Tibial nerve (tissue), 4 donors: Measurements from ENCODE around the gene ELF2. TPM values are rescaled to one million over a fixed set of nuclear protein-coding genes. Genes with fewer than 3 reads are reported as not detected.

Experiments
- DNase-seq, 2 donors: peaks; one replicate each; pipeline ENCODE4 v3.0.0-alpha.2; 2019; ENCODE audit warnings: low spot score in 2 of 2
- H3K27ac ChIP-seq, 4 donors: fragments of 200-600 bp; sonication (generic) in 3 of 4; one replicate each; pipeline ENCODE4 v1.5.1; 2017 to 2019; ENCODE audit warnings: mild to moderate bottlenecking in 1 of 4
- H3K27me3 ChIP-seq, 2 donors: fragments of 200-600 bp; sonication (generic) in 1 of 2; one replicate each; pipeline versions ENCODE4 v1.5.1 to v1.6.0; 2017 to 2019
- H3K36me3 ChIP-seq, 3 donors: fragments of 200-600 bp; sonication (generic); one replicate each; pipeline ENCODE4 v1.5.1; 2018 to 2019
- H3K4me1 ChIP-seq, 4 donors: fragments of 200-600 bp; sonication (generic) in 3 of 4; one replicate each; pipeline ENCODE4 v1.5.1; 2017 to 2019
- H3K4me3 ChIP-seq, 4 donors: fragments of 200-600 bp; sonication (generic) in 3 of 4; one replicate each; pipeline ENCODE4 v1.5.1; 2017 to 2019; ENCODE audit warnings: mild to moderate bottlenecking in 1 of 4, moderate library complexity in 1 of 4
- H3K9me3 ChIP-seq, 4 donors: fragments of 200-600 bp; sonication (generic) in 3 of 4; one replicate each; pipeline ENCODE4 v1.5.1; 2017 to 2019
- CTCF ChIP-seq, 5 experiments: fragments of 200-600 bp in 3 of 5; fragments of 450-650 bp in 2 of 5; sonication (generic) in 3 of 5; IDR thresholded peaks; one replicate each; pipeline ENCODE4 v1.5.1; 2016 to 2019; ENCODE audit warnings: antibody characterized with exemption in 5 of 5, mild to moderate bottlenecking in 3 of 5, moderate library complexity in 2 of 5
- EP300 ChIP-seq, 2 donors: sonication (generic); formaldehyde crosslinking; IDR thresholded peaks; one replicate each; pipeline ENCODE4 v1.6.1; 2017; ENCODE audit warnings: antibody characterized with exemption in 2 of 2, mild to moderate bottlenecking in 1 of 2
- POLR2A ChIP-seq, 2 donors: fragments of 450-650 bp; IDR thresholded peaks; one replicate each; pipeline ENCODE4 v1.6.1; 2017; ENCODE audit warnings: antibody characterized with exemption in 2 of 2, mild to moderate bottlenecking in 2 of 2, moderate library complexity in 2 of 2
- whole genome bisulfite sequencing, 2 donors: methylation state at CpG; one replicate each; pipeline ENCODE4 v1.1.5; 2018; 5-methylcytosine and 5-hydroxymethylcytosine counted together
- small RNA-seq: library from RNA; depleted of rRNA; stranded (forward); fragments of <200 nt; gene quantifications from one replicate; pipeline ENCODE3, GENCODE V24; 2016
- total RNA-seq, 4 donors: library from RNA; depleted of rRNA; stranded (reverse); fragments of >200 nt; gene quantifications; one replicate each; pipeline ENCODE4 v1.1.0, GENCODE V29; 2016

Gene ELF2
- total RNA-seq, 4 donors from 2014 or later, result 47.1 to 62.8 (median 54.1) TPM

- Histone ChIP-seq H3K36me3 (no peaks in the 10 kb centered on the region), H3K4me3 (no peak overlapping the region), H3K27ac (no peak overlapping the region), H3K9me3 (peaks cover 0 to 3% (median 0%) of the 10 kb centered on the region in 4 donors), H3K4me1 (peaks cover 0 to 5% (median 0%) of the 10 kb centered on the region in 4 donors), H3K27me3 (no peaks in the 10 kb centered on the region)
- TF ChIP-seq POLR2A (IDR thresholded peaks at IDR 0.05), result no peak
- TF ChIP-seq EP300 (IDR thresholded peaks at IDR 0.05), result no peak
- TF ChIP-seq CTCF (IDR thresholded peaks at IDR 0.05), result no peak
- DNase-seq, result no peak
- 89 to 91% methylated on average over 2 of the region's 2 CpGs for whole genome bisulfite sequencing, 2 donors
Observed at GRCh38 chr4:139007640-139008039, 169.4 kb downstream of the ELF2 start.

Small RNA genes within 50 kb of the gene (small RNA-seq; reads per million reads assigned to genes)
- gene RF00017 (not detected), gene RF00019 (not detected), gene RN7SL382P (not detected), gene RNU6-531P (not detected)

Other genes starting within 250 kb of the ELF2 start
- 1 to 10 TPM; 1.4 to 5.4 (median 3.4) TPM for gene NOCT, start 161.4 kb downstream of the ELF2 start, total RNA-seq
- 1 to 10 TPM in 1 of 4 donors, not detected in 3; 1.4 TPM for gene MGARP, start 103.0 kb upstream of the ELF2 start, total RNA-seq
- 10 to 100 TPM; 30.0 to 42.3 (median 33.2) TPM for gene NAA15, start 124.3 kb upstream of the ELF2 start, total RNA-seq
- 10 to 100 TPM; 19.4 to 43.3 (median 30.9) TPM for gene NDUFC1, start 125.3 kb upstream of the ELF2 start, total RNA-seq